Spleen (tissue), 11 donors: ENCODE data around the gene GHRHR. TPM values are rescaled to one million over a fixed set of nuclear protein-coding genes. Genes with fewer than 3 reads are reported as not detected.
A peak's percentile ranks its signal among the peaks of the same experiment; 100 is the strongest.

ENCODE experiments used
- DNase-seq: peaks from one replicate; pipeline ENCODE4 v3.0.0-alpha.2; 2020
- H3K27ac ChIP-seq, 8 donors: fragments of 200-600 bp; sonication (generic) in 7 of 8; 1 replicate in 4 of 8; 2 replicates in 4 of 8; pipeline versions ENCODE4 v1.5.0 to v1.8.0; 2016 to 2021; ENCODE audit warnings: inconsistent platforms in 4 of 8, mild to moderate bottlenecking in 4 of 8, moderate library complexity in 1 of 8
- H3K27me3 ChIP-seq, 7 donors: fragments of 200-600 bp; sonication (generic) in 6 of 7; replicated peaks in 1 of 7; 1 replicate in 4 of 7; 2 replicates in 3 of 7; pipeline versions ENCODE4 v1.5.0 to v1.8.0; 2016 to 2021; ENCODE audit warnings: inconsistent platforms in 3 of 7, mild to moderate bottlenecking in 1 of 7
- H3K36me3 ChIP-seq, 6 donors: fragments of 200-600 bp; sonication (generic) in 5 of 6; 1 replicate in 4 of 6; 2 replicates in 2 of 6; pipeline versions ENCODE4 v1.5.0 to v1.8.0; 2016 to 2021; ENCODE audit warnings: inconsistent platforms in 2 of 6
- H3K4me1 ChIP-seq, 6 donors: fragments of 200-600 bp; sonication (generic) in 5 of 6; 1 replicate in 3 of 6; 2 replicates in 3 of 6; pipeline versions ENCODE4 v1.5.0 to v1.8.0; 2016 to 2021; ENCODE audit warnings: inconsistent platforms in 3 of 6
- H3K4me3 ChIP-seq, 8 donors: fragments of 200-600 bp; sonication (generic) in 7 of 8; 1 replicate in 4 of 8; 2 replicates in 4 of 8; pipeline versions ENCODE4 v1.5.0 to v1.8.0; 2016 to 2021; ENCODE audit warnings: inconsistent platforms in 4 of 8, mild to moderate bottlenecking in 4 of 8, moderate library complexity in 2 of 8
- H3K9me3 ChIP-seq, 8 donors: fragments of 200-600 bp; sonication (generic) in 7 of 8; 1 replicate in 4 of 8; 2 replicates in 4 of 8; pipeline versions ENCODE4 v1.5.0 to v1.8.0; 2016 to 2021; ENCODE audit warnings: inconsistent platforms in 4 of 8
- POLR2A ChIP-seq, 3 donors: fragments of 450-650 bp; IDR thresholded peaks; one replicate each; pipeline ENCODE4 v1.5.1; 2017; ENCODE audit warnings: antibody characterized with exemption in 3 of 3, mild to moderate bottlenecking in 1 of 3
- POLR2AphosphoS5 ChIP-seq, 3 donors: sonication (generic); formaldehyde crosslinking; IDR thresholded peaks; one replicate each; pipeline ENCODE4 v1.5.1; 2017; ENCODE audit warnings: antibody characterized with exemption in 3 of 3
- WGBS, 5 donors: extraction: QIAGEN DNeasy Blood & Tissue Kit in 3 of 5; methylation state at CpG; one replicate each; pipeline versions ENCODE4 v1.1.5 to v1.1.7; 2013 to 2018; 5-methylcytosine and 5-hydroxymethylcytosine counted together
- intact Hi-C: fragments of 100-400 bp; cut with DNase I; formaldehyde crosslinking; loops from one replicate; pipeline ENCODE4 v1.15.0; 2023; ENCODE audit warnings: low total_unique reads
- polyA plus RNA-seq, 3 donors: library from polyadenylated mRNA; stranded (reverse); fragments of 200-250 nt; gene quantifications; one replicate each; pipeline ENCODE4 v1.2.1, GENCODE V29; 2013
- total RNA-seq, 7 donors: library from RNA; depleted of rRNA in 3 of 7; stranded (reverse); fragments of >200 nt in 3 of 7; fragmentation: NEBNext Ultra II Directional in 4 of 7; extraction: Animal tissue kit (Norgen Biotek cat#: 25700) in 4 of 7; gene quantifications; one replicate each; pipeline versions ENCODE4 v1.1.0 to v1.2.1, GENCODE V29; 2016 to 2021
- TF ChIP-seq, protein P1 (sequence below), 11 experiments: fragments of 200-600 bp in 7 of 11; fragments of 450-650 bp in 4 of 11; sonication (generic) in 4 of 11; IDR thresholded peaks in 8 of 11; conservative IDR thresholded peaks in 3 of 11; 1 replicate in 7 of 11; 2 replicates in 4 of 11; pipeline versions ENCODE4 v1.4.0 to v1.8.0; 2016 to 2021; ENCODE audit warnings: antibody characterized with exemption in 11 of 11, inconsistent platforms in 4 of 11, mild to moderate bottlenecking in 1 of 11
- donor health status: healthy with polysubstance abuse.
- donor health status: DM: no; HTN: no; CAD: no; lungs with moderate emphysema.
- donor health status: DM: no; HTN: no; CAD: no.
- donor health status: Bipolar disorder and iron deficiency.
- donor health status: healthy.
- donor health status: DM: no; HTN: no; CAD: no.
- donor health status: DM: yes; HTN: yes; CAD: no.

The GHRHR gene
- total and polyA plus RNA-seq, 10 donors = not detected

DNA sequence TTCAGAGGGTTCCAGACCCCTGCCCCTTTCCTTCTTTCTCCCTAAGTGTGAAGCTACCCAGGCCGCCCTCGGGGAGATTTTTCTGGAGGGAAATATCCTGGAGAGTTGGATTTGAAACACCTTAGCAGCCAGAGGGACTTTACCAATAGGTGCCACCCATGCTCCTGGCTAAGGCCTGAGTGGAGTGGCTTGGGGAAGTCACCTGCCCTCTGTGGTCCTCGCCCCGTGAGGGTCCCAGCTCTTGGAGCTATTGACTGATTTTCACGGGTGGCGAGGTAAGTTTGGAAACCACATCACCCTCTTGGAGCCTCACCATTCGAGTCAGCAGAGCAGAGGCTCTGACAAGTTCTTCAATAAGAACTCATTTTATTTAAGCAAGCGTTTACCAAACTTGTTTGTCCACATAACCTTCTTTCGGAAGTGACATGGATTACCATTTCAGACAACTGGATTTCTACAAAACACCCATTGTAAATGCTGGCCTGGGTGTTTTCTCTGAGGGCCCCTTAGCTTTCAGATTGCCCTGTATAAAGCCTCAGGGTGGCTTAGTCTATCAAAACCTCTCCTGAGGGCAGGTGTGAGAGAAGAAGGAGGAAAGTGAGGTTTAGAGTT is 31.7 kb upstream of the GHRHR start:
- H3K27ac ChIP-seq = no peak overlapping the region
- WGBS, 5 donors = 78 to 94% (median 85%) methylated on average over 9 of the region's 9 CpGs
- H3K27me3 ChIP-seq = peaks cover 0 to 11% (median 0%) of the 10 kb centered on the region in 7 donors
- H3K4me3 ChIP-seq = no peak overlapping the region
- H3K36me3 ChIP-seq = no peaks in the 10 kb centered on the region
- intact Hi-C loops = no loop called here
- DNase-seq = no peak
- peaks cover 0 to 13% (median 4%) of the 10 kb centered on the region in 8 donors for H3K9me3 ChIP-seq
- H3K4me1 ChIP-seq = no peaks in the 10 kb centered on the region
- TF ChIP-seq, protein P1, sequence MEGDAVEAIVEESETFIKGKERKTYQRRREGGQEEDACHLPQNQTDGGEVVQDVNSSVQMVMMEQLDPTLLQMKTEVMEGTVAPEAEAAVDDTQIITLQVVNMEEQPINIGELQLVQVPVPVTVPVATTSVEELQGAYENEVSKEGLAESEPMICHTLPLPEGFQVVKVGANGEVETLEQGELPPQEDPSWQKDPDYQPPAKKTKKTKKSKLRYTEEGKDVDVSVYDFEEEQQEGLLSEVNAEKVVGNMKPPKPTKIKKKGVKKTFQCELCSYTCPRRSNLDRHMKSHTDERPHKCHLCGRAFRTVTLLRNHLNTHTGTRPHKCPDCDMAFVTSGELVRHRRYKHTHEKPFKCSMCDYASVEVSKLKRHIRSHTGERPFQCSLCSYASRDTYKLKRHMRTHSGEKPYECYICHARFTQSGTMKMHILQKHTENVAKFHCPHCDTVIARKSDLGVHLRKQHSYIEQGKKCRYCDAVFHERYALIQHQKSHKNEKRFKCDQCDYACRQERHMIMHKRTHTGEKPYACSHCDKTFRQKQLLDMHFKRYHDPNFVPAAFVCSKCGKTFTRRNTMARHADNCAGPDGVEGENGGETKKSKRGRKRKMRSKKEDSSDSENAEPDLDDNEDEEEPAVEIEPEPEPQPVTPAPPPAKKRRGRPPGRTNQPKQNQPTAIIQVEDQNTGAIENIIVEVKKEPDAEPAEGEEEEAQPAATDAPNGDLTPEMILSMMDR (IDR thresholded peaks at IDR 0.05 in 8 of 11, conservative IDR thresholded peaks at IDR 0.05 in 3 of 11) = no peak
- TF ChIP-seq POLR2A (IDR thresholded peaks at IDR 0.05) (no peak), POLR2AphosphoS5 (IDR thresholded peaks at IDR 0.05) (no peak)

DNA sequence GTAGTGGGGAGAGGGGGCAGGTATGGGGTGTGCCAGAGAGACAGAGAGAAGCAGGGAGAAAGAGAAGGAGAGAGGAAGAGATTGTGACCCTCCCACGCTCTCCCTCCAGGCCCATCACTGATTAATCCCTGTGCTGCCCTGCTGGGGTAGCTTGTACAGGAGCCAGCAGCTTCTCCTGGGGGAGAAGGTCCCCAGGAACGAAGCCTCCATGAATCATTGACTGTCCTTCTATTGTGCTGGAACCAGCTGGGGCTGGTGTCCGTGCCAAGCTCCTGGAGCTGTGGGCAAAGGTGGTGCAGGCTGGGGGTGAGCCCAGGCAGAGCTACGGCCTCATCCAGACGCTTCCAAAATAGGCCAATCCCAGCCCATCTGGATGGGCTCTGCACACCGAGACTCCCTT is 31.2 kb upstream of the GHRHR start:
- Histone ChIP-seq H3K4me1 (no peaks in the 10 kb centered on the region), H3K4me3 (no peak overlapping the region), H3K9me3 (peaks cover 0 to 8% (median 0%) of the 10 kb centered on the region in 8 donors), H3K27ac (no peak overlapping the region), H3K27me3 (peaks cover 0 to 17% (median 0%) of the 10 kb centered on the region in 7 donors), H3K36me3 (no peaks in the 10 kb centered on the region)
- intact Hi-C loops = no loop called here
- 79 to 98% (median 82%) methylated on average over 4 to 6 of the region's 6 CpGs for WGBS, 5 donors
- TF ChIP-seq POLR2A (IDR thresholded peaks at IDR 0.05) (no peak), POLR2AphosphoS5 (IDR thresholded peaks at IDR 0.05) (no peak)
- TF ChIP-seq, protein P1 (IDR thresholded peaks at IDR 0.05 in 8 of 11, conservative IDR thresholded peaks at IDR 0.05 in 3 of 11) = no peak
- DNase-seq = no peak

DNA sequence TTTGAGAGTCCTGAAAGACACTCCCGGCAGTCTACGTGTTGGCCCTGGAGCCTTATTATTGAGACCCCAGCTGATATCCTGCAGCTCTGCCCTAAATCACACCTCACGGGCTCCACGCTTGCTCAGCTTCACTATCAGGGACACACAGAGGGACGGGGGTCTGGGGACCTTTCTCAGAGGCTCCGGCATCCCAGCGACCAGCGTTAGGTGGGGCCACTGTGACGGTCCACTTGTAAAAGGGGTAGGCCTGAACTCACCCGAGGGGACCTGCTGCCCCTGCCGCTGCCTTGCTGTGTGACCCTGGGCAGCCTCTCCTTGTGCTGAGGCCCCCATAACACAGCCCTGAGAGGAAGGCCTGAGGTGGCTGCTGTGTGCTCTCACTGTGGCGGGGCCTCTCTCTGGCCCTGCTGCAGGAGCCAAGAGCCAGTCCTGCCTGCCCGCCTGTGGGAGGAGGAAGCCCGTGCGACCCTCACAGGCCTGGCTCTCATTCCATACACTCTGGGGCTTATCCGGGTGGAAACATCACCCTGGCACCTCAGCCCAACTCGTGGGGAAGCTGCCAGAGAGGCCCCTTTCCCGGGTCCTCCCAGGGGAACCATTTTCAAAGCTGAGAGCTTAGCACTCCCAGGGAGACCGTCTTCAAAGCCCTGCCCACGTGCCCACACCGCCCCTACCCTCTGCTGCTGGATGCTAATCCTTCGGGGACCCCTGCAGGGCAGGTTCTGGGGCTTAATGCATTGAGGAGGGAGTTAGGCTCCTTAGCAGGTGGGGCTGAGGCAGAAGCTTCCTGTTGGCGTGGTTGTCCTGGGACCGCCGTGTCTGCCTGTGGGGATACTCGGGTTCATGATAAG is 30.4 kb upstream of the GHRHR start:
- 83 to 88% (median 84%) methylated on average over 16 to 26 of the region's 26 CpGs for WGBS, 5 donors
- H3K27me3 ChIP-seq = peaks cover 0 to 25% (median 6%) of the 10 kb centered on the region in 7 donors
- H3K36me3 ChIP-seq = no peaks in the 10 kb centered on the region
- no peak overlapping the region for H3K27ac ChIP-seq
- peaks cover 0 to 1% (median 0%) of the 10 kb centered on the region in 6 donors for H3K4me1 ChIP-seq
- no peaks in the 10 kb centered on the region for H3K9me3 ChIP-seq
- TF ChIP-seq POLR2AphosphoS5 (IDR thresholded peaks at IDR 0.05) (no peak), POLR2A (IDR thresholded peaks at IDR 0.05) (no peak)
- TF ChIP-seq, protein P1 (IDR thresholded peaks at IDR 0.05 in 8 of 11, conservative IDR thresholded peaks at IDR 0.05 in 3 of 11) = no peak
- peak; percentile 65 for DNase-seq
- intact Hi-C loops = no loop called here
- H3K4me3 ChIP-seq = no peak overlapping the region

DNA sequence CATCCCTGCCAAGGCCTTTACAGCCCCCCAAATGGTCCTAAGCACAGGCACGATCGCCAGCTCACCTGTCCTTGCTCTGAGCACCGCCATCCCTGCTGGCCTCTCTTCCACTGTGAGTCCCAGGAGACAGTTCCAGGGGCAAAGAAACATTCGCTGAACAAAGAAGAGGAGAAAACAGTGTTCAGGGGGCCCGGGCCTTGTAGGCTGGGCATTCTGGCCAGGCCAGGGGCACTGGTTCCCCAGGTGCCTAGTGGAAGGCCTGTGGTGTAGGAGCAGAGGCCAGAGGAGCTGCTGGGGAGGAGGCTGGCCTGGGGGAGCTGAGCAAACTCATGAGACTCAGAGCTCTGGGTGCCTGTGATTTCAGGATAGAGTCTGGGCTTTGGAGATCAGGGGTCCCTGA is 29.5 kb upstream of the GHRHR start:
- TF ChIP-seq POLR2AphosphoS5 (IDR thresholded peaks at IDR 0.05) (no peak), POLR2A (IDR thresholded peaks at IDR 0.05) (no peak)
- TF ChIP-seq, protein P1 (IDR thresholded peaks at IDR 0.05 in 8 of 11, conservative IDR thresholded peaks at IDR 0.05 in 3 of 11) = no peak
- intact Hi-C loops = no loop called here
- no peak overlapping the region for H3K27ac ChIP-seq
- H3K4me1 ChIP-seq = peaks cover 0 to 7% (median 4%) of the 10 kb centered on the region in 6 donors
- peak; percentile 59 for DNase-seq
- H3K9me3 ChIP-seq = no peaks in the 10 kb centered on the region
- peaks cover 0 to 32% (median 10%) of the 10 kb centered on the region in 7 donors for H3K27me3 ChIP-seq
- H3K36me3 ChIP-seq = no peaks in the 10 kb centered on the region
- no peak overlapping the region for H3K4me3 ChIP-seq
- WGBS, 5 donors = 76 to 94% (median 87%) methylated on average over 5 of the region's 5 CpGs
